Endometrial microvascular endothelial cells (primary cell): Measurements from ENCODE around the gene RTP1. TPM values are rescaled to one million over a fixed set of nuclear protein-coding genes. Genes with fewer than 3 reads are reported as not detected.

Source experiments
- in situ Hi-C: cut with HindIII; loops from 2 replicates; pipeline ENCODE4 v1.10.0; 2017; ENCODE audit warnings: low sequenced_read_pairs, low pct_unique_long_range_greater_than_20kb; ENCODE audit errors: inconsistent ontology term
- total RNA-seq: library from RNA; depleted of rRNA; stranded (reverse); fragments of >200 nt; gene quantifications from one replicate; pipeline ENCODE4 v1.2.3, GENCODE V29; 2015; ENCODE audit errors: inconsistent ontology term

Gene RTP1
- total RNA-seq, 1 donor from 2014 or later, result not detected

- in situ Hi-C loops, result no loop called here
Measured at GRCh38 chr3:187193181-187193580, 4.1 kb upstream of the RTP1 start.

DNA sequence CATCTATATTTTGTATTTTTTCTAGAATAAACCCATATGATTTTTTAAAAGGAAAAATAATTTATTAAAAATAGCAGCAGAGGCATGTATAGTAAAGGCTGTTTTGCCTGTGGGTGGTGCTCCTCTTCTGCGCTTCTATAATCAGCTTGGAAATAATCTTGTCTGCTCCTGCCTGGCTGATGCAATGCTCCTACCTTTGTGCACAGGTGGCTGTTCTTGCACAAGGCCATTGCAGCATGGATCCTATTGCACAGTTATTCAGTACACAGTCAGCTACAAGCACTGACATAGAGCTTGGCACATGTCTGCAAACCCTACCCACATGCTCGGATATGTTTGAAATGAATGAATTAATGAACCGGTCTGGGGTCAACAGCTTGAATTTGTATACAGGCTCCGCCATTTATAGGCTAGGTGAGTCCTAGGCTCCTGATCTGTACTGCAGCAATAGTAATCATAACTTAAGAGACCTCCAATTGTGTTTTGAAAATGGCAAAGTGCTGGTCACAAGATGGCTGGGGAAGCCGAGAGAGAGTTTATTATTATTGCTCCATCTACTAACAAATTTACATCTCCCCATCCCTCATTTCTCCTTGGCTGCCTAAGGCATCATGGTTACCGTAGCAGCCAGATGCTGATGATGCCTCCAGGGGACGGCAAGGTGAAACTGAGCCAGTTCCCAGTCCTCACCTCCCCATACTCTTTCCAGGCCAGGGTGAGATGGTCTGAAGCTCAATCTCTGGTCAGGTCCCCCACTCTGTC is 532 bp upstream of the RTP1 start:
- in situ Hi-C loops, result no loop called here

GRCh38 chr3:187198490-187198889 is 1.2 kb downstream of the RTP1 start:
- in situ Hi-C loops, result no loop called here

DNA sequence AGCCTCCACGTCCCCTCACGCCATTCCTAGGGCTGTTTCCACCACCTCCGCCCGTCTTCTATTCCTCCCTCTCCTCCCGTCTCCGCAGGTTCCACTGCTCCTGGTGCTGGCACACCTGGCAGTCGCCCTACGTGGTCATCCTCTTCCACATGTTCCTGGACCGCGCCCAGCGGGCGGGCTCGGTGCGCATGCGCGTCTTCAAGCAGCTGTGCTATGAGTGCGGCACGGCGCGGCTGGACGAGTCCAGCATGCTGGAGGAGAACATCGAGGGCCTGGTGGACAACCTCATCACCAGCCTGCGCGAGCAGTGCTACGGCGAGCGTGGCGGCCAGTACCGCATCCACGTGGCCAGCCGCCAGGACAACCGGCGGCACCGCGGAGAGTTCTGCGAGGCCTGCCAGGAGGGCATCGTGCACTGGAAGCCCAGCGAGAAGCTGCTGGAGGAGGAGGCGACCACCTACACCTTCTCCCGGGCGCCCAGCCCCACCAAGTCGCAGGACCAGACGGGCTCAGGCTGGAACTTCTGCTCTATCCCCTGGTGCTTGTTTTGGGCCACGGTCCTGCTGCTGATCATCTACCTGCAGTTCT is 2.3 kb downstream of the RTP1 start:
- in situ Hi-C loops, result loop anchor here (25.0 kb wide), 1 partner anchor 488 kb away; no protein-coding TSS in a partner anchor

GRCh38 chr3:187205683-187206082 is 8.4 kb downstream of the RTP1 start:
- in situ Hi-C loops, result loop anchor here (25.0 kb wide), 1 partner anchor 482 kb away; no protein-coding TSS in a partner anchor

DNA sequence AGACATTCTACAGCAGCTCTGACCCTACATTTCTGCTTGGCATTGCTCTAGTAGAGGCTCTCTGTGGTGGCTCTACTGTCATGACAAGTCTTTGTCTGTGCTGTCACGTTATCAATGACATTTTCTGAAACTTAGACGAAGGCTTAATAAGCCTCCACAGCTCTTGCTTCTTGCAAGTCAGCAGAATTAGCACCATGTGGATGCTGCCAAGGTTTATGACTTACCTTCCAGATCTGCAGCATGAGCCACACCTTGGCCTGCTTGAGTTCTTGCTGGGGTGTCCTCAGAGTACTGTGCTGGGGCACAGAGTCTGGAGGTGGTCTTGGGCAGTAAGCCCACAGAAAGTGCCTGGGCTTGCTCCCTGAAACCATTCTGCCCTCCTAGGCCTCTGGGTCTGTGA is 9.8 kb downstream of the RTP1 start:
- in situ Hi-C loops, result loop anchor here (25.0 kb wide), 1 partner anchor 480 kb away; no protein-coding TSS in a partner anchor

DNA sequence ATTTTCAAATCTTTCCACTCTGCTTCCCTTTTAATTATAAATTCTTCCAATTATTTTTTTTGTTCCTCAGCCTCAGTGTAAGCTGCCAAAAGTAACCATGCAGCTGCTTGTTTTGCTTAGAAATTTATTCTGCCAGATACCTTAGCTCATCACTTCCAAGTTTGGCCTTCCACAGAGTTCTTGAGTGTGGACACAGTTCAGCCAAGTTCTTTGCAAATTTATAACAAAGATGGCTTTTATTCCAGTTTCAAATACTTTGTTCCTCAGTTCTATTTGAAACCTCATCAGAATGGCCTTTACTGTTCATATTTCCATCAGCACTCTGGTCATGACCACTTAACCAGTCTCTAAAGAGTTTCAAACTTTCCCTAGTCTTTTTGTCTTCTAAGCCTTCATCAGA is 10.3 kb downstream of the RTP1 start:
- in situ Hi-C loops, result loop anchor here (25.0 kb wide), 1 partner anchor 480 kb away; no protein-coding TSS in a partner anchor

DNA sequence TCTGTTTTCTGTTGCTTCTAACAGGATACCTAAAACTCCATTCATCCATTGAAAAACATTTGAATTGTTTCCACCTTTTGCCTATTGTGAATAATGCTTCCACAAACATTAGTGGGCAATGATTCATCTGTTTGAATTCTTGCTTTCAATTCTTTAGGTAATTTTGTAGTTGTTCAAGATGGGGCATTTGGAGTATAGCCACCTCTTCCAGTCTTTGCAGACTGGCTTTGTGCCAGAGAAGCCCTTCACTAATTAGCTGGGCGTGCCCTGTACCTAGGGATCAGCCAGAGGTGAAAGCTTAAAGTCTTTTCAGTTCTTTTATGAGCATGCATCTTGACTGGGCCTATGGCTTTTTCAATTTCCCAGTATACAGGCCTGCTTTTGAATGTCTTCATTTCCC is 10.9 kb downstream of the RTP1 start:
- in situ Hi-C loops, result loop anchor here (25.0 kb wide), 1 partner anchor 479 kb away; no protein-coding TSS in a partner anchor

GRCh38 chr3:187209491-187209890 is 12.2 kb downstream of the RTP1 start:
- in situ Hi-C loops, result loop anchor here (25.0 kb wide), 1 partner anchor 478 kb away; no protein-coding TSS in a partner anchor

- in situ Hi-C loops, result loop anchor here (25.0 kb wide), 1 partner anchor 477 kb away; no protein-coding TSS in a partner anchor
Measured at GRCh38 chr3:187210091-187210490, 12.8 kb downstream of the RTP1 start.

DNA sequence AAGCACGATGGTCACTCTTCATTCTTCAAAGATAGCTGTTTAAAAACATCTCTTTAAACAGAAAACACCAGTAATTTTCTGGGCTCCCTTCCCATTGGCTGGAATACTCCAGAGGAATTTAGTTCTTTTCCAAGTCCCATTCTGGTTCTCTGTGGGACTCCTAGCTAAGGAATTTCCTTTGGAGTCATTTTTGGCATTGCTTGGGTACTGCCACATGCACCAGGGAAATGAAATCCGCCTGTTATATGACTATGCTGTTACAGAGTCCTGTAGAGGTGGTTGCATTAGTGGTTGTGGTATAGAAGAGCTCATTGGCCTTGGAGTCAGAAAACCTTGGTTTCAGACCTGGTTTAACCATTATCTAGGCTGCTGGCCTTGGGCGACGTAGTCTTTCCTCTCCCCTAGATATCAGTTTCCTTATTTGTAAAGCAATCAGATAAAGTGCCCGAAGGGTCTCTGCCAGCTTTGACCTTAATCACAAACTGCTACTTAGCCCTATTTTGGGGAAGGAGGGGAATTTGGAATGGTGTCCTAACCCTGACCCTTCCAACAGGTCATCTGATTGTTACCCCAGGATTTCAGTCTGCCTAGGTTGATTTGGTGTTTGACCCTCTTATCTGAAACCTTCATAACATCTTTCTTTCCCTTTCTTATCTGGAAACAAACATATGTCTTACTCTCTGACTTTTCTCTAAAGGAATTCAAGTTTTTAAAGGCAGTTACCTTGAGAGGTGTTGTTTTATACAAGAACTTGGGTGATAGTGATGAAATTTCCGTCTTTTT is 13.4 kb downstream of the RTP1 start:
- in situ Hi-C loops, result loop anchor here (25.0 kb wide), 1 partner anchor 477 kb away; no protein-coding TSS in a partner anchor

DNA sequence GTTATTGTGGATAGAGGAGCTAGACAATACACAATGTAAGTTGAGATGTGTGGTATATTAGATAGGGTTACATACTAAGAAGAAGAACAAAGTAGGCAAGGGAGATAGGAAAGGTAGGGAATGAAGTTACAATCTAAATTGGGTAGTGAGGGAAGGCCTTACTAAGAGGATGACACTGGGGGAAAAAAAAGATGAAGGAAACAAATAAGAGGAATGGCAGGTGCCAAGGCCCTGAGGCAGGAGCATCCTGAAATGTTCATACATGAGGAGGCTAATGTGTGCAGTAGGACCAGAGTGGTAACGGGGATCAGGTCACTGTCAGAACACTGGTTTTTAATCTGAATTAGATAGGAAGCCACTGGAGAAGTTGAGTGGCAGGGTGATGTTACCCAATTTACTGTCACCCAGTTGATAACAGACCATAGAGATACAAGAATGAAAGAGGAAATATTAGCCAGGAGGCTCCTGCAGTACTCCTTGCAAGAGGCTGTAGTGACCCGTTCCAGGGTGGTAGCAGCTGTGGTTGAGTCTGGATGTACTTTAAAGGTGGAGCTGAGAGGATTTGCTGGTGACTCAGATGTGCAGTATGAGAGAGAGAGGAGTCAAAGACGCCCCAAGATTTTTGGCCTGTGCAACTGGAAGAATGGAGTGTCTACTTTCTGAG is 14.4 kb downstream of the RTP1 start:
- in situ Hi-C loops, result loop anchor here (25.0 kb wide), 1 partner anchor 476 kb away; no protein-coding TSS in a partner anchor

DNA sequence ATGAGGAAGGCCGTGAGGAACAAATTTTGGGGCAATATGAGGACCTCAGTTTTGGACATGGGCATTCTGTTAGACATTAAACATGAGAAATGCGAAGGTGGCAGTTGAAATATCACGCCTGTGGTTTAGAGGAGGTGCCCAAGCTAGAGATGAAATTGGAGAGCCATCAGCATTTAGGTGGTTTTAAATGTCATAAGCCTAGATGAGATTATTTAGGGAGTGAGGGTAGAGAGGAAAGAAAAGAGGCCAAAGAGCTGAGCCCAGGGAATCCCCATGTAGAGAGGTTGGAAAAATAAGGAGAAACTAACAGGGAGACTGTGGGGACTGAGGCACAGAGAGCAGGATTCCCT is 14.9 kb downstream of the RTP1 start:
- in situ Hi-C loops, result loop anchor here (25.0 kb wide), 1 partner anchor 475 kb away; no protein-coding TSS in a partner anchor

DNA sequence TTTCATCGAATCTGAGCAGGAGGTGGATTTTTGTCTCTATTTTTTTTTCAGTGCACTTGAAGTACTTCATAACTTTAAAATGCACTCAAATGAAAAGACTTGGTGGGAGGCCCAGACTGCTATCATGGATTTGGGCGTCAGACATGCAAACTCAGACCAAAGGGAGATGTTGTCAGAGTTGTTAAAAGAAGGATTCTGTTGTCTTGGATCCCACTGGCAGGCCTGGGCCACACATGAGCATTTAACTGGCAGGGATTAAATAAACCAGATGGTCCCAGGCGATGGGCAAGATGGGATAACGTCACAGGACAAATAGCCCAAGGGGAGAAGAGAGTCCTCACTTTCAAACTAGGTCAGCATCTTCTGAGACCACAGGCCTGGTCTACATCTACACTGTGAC is 15.4 kb downstream of the RTP1 start:
- in situ Hi-C loops, result loop anchor here (25.0 kb wide), 1 partner anchor 475 kb away; no protein-coding TSS in a partner anchor

DNA sequence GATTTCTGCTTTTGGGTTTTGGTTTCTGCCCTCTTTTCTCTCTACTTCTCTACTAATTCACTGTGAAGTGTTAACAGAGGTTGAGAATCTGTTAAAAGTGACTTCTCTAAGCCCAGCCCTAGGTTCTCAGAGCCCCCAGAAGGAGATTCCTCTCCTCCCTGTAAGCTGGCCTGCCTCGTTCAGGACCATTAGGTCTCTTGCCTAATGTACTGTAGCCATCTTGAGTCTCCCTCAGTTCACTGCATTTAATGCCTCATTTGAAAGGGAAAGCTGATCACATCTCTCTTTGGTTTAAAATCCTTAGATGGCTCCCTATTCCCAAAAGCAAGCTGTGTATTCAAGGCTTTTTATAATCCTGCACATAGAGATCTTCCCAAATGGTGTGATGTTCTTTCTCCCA is 16.3 kb downstream of the RTP1 start:
- in situ Hi-C loops, result loop anchor here (25.0 kb wide), 1 partner anchor 474 kb away; no protein-coding TSS in a partner anchor

DNA sequence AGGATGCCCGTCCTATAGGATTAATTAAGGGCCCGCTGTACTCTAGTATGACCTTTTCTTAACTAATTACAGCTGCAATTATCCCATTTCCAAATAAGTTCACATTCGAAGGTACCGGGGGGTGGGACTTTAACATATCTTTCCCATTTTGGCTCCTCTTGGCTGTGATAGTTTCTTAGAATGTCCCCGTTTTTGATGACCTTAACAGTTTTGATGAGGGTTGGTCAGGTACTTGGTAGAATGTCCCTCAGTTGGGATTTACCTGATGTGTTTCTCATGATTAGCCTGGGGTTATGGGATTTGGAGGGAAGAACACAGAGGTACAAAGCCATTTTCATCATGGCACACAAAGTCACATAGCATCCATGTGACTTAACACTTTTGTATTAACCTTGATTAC is 18.2 kb downstream of the RTP1 start:
- in situ Hi-C loops, result loop anchor here (25.0 kb wide), 1 partner anchor 472 kb away; no protein-coding TSS in a partner anchor

DNA sequence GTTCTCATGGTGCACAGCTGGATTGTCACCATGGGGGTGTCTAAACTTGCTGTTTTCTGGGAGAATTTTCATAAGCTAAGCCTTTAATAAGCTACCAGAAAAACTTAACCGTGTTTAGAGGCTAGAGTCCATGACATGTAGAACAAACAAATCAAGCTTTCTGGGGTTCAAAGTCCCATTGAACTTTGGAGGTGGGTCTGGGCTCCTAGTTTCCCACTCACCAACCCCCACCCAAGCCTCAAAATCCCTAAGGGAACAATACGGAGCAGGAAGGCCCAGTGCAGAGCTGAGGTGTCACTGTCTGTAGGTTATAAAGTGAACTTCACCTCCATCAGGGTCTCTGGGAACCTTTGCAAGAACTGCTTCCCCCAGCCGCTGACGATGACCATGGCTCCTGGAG is 25.5 kb downstream of the RTP1 start:
- in situ Hi-C loops, result loop anchor here (25.0 kb wide), 1 partner anchor 464 kb away; no protein-coding TSS in a partner anchor

GRCh38 chr3:187223799-187224198 is 26.5 kb downstream of the RTP1 start:
- in situ Hi-C loops, result loop anchor here (25.0 kb wide), 1 partner anchor 464 kb away; no protein-coding TSS in a partner anchor
